Measurements from ENCODE around the gene IFT122. TPM values are rescaled to one million over a fixed set of nuclear protein-coding genes. Genes with fewer than 3 reads are reported as not detected.

The IFT122 gene
- total and polyA plus RNA-seq, 12 donors, result 15.7 to 38.4 (median 23.6) TPM

- Histone ChIP-seq H3K9me3 (replicated peaks in 1 of 3) (no peaks in the 10 kb centered on the region), H3K36me3 (replicated peaks in 1 of 2) (peaks cover 0 to 69% of the 10 kb centered on the region in 2 donors), H3K27ac (no peak overlapping the region), H3K4me1 (replicated peaks in 1 of 2) (peaks cover 0 to 43% of the 10 kb centered on the region in 2 donors), H3K27me3 (no peaks in the 10 kb centered on the region), H3K4me3 (no peak overlapping the region)
- TF ChIP-seq, protein P1, sequence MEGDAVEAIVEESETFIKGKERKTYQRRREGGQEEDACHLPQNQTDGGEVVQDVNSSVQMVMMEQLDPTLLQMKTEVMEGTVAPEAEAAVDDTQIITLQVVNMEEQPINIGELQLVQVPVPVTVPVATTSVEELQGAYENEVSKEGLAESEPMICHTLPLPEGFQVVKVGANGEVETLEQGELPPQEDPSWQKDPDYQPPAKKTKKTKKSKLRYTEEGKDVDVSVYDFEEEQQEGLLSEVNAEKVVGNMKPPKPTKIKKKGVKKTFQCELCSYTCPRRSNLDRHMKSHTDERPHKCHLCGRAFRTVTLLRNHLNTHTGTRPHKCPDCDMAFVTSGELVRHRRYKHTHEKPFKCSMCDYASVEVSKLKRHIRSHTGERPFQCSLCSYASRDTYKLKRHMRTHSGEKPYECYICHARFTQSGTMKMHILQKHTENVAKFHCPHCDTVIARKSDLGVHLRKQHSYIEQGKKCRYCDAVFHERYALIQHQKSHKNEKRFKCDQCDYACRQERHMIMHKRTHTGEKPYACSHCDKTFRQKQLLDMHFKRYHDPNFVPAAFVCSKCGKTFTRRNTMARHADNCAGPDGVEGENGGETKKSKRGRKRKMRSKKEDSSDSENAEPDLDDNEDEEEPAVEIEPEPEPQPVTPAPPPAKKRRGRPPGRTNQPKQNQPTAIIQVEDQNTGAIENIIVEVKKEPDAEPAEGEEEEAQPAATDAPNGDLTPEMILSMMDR (IDR thresholded peaks at IDR 0.05), result no peak
- no peak for TF ChIP-seq POLR2A (IDR thresholded peaks at IDR 0.05)
- WGBS, 4 donors, result 93 to 99% (median 96%) methylated on average over 1 of the region's 1 CpG
- intact Hi-C loops (cut with DNase I), result no loop called here
- DNase-seq, result no peak
Observed at GRCh38 chr3:129434140-129434539, 5.9 kb upstream of the IFT122 start.

- no peak for TF ChIP-seq POLR2A (IDR thresholded peaks at IDR 0.05)
- TF ChIP-seq, protein P1 (IDR thresholded peaks at IDR 0.05), result no peak
- no peak for DNase-seq
- Histone ChIP-seq H3K27ac (no peak overlapping the region), H3K9me3 (replicated peaks in 1 of 3) (no peaks in the 10 kb centered on the region), H3K4me1 (replicated peaks in 1 of 2) (peaks cover 0 to 44% of the 10 kb centered on the region in 2 donors), H3K36me3 (replicated peaks in 1 of 2) (peaks cover 0 to 64% of the 10 kb centered on the region in 2 donors), H3K27me3 (no peaks in the 10 kb centered on the region), H3K4me3 (no peak overlapping the region)
- intact Hi-C loops (cut with DNase I), result no loop called here
- 80 to 88% (median 81%) methylated on average over 1 of the region's 1 CpG for WGBS, 4 donors
Observed at GRCh38 chr3:129435367-129435766, 4.7 kb upstream of the IFT122 start.

DNA sequence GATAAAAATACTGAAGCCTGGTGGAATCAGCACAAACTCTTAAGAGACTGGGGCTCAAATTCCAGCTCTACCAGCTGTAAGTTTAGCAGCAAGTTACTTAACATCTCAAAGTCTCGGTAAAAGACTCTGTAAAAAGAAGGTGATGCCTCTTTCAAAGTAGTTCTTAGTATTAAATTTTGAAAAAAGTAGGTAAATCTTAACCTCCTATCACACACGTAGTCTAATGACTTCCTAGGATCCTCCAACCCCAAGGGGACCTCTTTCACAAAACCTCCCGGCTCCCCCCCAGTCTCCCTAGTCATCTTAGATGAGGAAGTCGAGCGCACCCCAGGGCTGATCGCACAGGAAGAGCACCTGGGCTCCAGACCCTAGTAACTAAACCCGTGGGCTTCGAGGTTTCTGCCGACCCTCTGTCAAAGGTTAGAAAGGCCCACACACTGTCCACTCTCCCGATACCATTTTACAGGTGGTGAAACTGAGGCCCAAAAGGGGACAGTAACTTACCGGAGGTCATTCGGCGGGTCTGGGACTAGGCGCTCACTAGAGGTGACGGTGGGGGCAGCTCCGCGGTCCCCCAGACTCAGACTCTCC lies 703 bp upstream of the IFT122 start:
- intact Hi-C loops (cut with DNase I), result no loop called here
- peak; percentile 45 to 72 (median 52) for DNase-seq
- TF ChIP-seq POLR2A (IDR thresholded peaks at IDR 0.05), result no peak
- WGBS, 4 donors, result 0 to 4% (median 0%) methylated on average over 5 to 17 of the region's 17 CpGs
- peaks cover 0 to 29% of the 10 kb centered on the region in 2 donors for H3K36me3 ChIP-seq (replicated peaks in 1 of 2)
- no peaks in the 10 kb centered on the region for H3K27me3 ChIP-seq
- H3K4me3 ChIP-seq, result peak overlapping the region; percentile 48 to 91 (median 69)
- no peaks in the 10 kb centered on the region for H3K9me3 ChIP-seq (replicated peaks in 1 of 3)
- H3K27ac ChIP-seq, result peak overlapping the region in 4 of 5 donors; percentile 66 to 99 (median 90)
- H3K4me1 ChIP-seq (replicated peaks in 1 of 2), result peaks cover 10 to 79% of the 10 kb centered on the region in 2 donors

- peak overlapping the region; percentile 61 to 99 (median 91) for H3K27ac ChIP-seq
- 6 to 7% (median 7%) methylated on average over 9 of the region's 9 CpGs for WGBS, 4 donors
- H3K9me3 ChIP-seq (replicated peaks in 1 of 3), result no peaks in the 10 kb centered on the region
- peaks cover 0 to 22% of the 10 kb centered on the region in 2 donors for H3K36me3 ChIP-seq (replicated peaks in 1 of 2)
- TF ChIP-seq, protein P1 (IDR thresholded peaks at IDR 0.05), result no peak
- no peak for TF ChIP-seq POLR2A (IDR thresholded peaks at IDR 0.05)
- DNase-seq, result no peak
- H3K4me3 ChIP-seq, result peak overlapping the region in 3 of 4 donors; percentile 16 to 91 (median 68)
- H3K4me1 ChIP-seq (replicated peaks in 1 of 2), result peaks cover 10 to 73% of the 10 kb centered on the region in 2 donors
- intact Hi-C loops (cut with DNase I), result no loop called here
- no peaks in the 10 kb centered on the region for H3K27me3 ChIP-seq
Observed at GRCh38 chr3:129440618-129441190, 680 bp downstream of the IFT122 start.
